Measurements from ENCODE around the gene SH3RF3.
"Not testable (repeated sequence)": the region's sequence is repeated elsewhere in the genome, so short reads cannot be mapped to it uniquely, and the experiment has no call there.

The SH3RF3 gene

GRCh38 chr2:109120166-109120565 lies 8.8 kb upstream of the SH3RF3 start:
- DNase-seq: no peak

DNA sequence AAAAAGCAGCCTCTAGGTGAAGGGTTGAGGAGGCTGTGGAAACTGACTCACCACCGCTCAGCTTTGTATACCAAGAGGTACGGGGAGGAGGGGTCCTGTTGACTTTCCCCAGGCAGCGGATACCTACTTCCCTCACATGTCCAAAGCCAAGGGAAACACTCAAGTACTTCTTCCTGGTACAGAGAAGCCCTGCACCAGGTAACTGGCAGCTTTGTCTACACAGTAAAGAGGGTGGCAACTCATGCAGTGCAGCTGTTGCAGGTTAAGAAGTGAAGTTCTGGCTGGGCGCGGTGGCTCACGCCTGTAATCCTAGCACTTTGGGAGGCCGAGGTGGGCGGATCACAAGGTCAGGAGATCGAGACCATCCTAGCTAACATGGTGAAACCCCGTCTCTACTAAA lies 8.3 kb upstream of the SH3RF3 start:
- not testable (repeated sequence) for DNase-seq

- DNase-seq: no peak
These were observed 5.3 kb upstream of the SH3RF3 start for GRCh38 chr2:109123586-109124201.

- DNase-seq: no peak
These were observed 3.9 kb upstream of the SH3RF3 start for GRCh38 chr2:109124982-109125592.

- no peak for DNase-seq
These were observed 3.2 kb upstream of the SH3RF3 start for GRCh38 chr2:109125593-109126500.

DNA sequence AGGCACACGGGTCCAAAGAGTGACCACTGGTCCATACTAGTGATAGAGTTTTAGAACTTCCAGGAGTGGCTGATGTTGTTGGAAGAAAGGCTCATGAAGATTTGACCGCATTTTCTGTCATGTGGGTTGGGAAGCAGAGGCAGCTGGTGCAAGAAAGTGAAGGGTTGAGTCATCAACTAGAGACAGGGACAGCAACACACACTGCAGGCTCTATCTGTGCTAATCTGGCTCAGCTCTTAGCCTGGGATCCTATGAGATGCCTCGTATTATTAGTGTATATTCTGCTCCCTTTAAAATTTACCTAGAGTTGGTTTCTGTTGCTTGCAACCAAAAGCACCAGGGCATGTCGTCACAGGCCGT lies 2.5 kb upstream of the SH3RF3 start:
- DNase-seq: no peak

GRCh38 chr2:109127556-109127955 lies 1.4 kb upstream of the SH3RF3 start:
- DNase-seq: no peak

DNA sequence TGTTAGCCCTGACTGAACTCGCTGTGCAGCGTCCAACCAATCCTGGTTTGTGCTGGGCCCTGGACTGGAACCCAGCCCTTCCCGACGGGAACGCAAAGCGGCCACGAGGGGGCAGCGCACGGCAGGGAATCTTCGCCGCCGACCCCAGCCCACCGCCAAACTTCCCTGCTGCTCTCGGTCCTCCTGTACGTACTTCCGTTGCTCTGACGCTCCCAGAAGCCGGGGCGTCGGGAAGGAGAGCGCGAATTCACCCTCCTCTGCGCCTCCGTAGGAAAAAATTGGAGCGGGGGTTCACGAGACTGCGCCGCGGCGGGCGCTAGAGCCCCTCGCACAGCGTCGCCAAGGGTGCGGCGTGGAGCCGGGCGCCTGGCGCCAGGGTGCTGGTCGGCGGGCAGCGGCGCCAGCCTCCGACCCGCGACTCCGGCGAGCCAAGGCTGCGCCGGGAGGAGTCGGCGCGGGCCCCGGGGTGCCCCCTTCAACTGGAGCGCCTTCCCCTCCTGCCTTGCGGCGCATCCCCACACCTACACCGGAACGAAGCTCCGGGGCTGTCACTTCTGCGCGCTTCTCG lies 873 bp upstream of the SH3RF3 start:
- peak; percentile 30 for DNase-seq

DNA sequence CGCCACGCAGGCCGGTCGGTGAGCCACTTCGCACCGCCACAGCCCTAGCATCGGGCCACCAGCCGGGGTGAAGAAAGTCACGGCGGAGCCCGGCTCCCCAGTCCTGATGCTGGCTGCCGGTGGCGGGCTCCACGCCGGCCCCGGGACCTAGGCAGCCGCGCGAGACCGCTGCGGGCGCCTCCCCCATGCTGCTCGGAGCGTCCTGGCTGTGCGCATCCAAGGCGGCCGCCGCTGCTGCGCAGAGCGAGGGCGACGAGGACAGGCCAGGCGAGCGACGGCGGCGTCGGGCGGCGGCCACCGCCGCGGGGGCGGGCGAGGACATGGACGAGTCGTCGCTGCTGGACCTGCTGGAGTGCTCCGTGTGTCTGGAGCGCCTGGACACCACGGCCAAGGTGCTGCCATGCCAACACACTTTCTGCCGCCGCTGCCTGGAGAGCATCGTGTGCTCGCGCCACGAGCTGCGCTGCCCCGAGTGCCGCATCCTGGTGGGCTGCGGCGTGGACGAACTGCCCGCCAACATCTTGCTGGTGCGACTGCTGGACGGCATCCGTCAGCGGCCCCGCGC lies 433 bp downstream of the SH3RF3 start:
- DNase-seq: no peak

DNA sequence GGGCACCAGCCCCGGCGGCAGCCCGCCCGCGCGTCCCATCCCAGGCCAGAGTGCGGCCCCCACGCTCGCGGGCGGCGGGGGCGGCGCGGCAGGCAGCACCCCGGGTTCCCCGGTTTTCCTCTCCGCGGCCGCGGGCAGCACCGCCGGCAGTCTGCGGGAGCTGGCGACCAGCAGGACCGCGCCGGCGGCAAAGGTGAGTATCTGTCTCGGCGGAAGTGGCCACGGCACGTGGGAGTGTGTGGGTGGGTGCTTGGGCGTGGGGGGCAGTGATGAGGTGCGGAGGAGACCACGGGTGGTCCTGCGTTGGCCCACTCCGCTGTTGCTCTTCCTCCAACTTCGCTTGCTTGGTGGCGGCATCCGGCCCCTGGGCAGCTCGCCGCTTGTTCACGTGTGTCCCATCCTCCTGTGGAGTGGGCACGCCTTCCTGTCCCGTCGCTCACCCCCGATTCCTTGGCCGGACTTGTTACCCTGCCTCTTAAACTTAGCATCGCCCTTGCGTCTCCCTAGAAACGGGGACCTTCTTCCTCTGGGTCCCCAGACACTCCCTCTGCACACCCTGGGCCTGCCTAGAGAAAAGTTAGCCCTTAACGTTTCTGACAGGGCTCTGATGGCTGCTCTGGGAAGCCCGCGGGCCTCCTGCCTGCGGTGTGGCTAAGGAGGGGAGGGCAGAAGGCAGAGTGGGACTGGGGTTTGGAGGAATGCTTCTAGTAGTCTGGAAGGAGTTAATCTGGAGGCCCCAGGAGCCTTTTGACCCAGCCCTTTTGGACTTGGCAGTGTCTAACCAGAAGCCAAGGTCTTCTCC lies 1.1 kb downstream of the SH3RF3 start:
- DNase-seq: no peak

- DNase-seq: no peak
These were observed 1.7 kb downstream of the SH3RF3 start for GRCh38 chr2:109130723-109130995.

DNA sequence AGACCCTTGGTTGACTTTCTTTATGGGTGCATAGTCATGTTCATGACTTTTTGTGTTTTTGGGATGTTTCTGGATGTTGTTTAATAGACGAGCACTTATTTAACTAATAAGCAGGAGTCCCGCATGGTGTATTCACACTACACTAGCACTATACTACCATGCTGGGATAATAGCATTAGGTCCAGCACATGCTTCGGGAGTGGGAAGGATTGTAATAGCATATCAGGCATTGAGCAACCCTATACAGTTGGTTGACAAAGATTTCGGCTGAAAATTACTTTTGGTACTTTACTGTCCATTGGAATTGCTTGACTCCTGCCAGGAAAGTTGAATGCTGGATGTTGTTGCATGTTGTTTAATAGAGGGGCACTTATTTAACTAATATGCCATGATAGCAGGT lies 2.8 kb downstream of the SH3RF3 start:
- no peak for DNase-seq

DNA sequence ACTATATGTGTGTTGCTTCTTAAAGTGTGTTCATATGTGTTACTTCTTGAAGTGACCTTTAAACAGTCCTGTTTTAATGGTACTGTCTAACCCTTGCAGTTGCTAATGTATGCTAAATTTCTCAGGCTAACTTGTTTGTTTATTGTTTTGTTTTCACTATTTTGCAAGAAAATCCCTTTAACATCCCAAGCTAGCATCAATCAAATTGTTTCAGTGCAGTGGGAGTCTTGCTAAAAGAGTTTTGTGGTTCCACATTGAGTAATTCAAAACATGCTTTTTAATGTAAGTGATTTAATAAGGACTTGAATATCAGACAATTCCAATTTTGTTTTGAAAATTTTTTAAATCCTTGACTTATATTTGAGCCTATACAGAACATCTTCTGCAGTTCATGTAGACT lies 3.6 kb downstream of the SH3RF3 start:
- no peak for DNase-seq

GRCh38 chr2:109133746-109134145 lies 4.7 kb downstream of the SH3RF3 start:
- no peak for DNase-seq

- DNase-seq: no peak
These were observed 5.8 kb downstream of the SH3RF3 start for GRCh38 chr2:109134741-109135358.

DNA sequence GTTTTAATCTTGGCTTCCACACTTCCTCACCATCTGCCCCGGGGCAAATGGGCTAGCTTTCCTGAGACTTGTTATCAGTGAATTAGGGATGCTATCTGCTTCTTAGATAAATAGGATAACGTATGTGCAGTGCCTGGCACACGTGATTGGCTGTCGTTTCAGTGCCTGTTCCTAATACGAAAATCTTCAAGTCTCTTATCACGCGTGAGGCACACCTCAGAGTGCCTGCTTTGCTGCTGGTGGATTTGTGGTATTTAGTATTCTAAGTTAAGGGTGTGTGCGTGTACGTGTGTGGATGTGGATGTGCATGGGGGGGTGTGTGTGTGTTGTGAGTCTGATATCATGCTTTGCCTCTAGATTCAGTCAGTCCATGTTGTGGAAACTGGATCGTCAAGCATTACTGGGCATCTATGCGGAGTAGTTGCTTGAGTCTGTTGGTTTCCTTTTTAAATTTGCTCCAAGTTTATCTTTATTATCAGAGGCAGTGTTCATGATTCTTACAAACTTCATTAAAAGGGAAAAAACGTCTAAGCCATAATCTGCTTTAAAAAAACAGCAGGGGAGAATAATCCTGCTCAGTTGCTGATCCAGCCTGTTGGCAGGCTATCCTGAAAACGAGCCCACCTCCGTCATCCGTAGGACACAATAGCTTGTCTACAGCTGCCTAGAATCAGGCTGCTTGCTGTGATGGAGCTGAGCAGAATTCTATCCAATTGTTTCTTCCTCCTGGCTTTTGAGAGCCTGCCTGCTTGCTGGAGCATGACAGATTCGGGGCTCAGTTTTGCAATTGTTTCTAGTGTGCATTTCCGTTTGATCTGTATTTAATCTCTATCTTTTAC lies 6.6 kb downstream of the SH3RF3 start:
- DNase-seq: no peak

DNA sequence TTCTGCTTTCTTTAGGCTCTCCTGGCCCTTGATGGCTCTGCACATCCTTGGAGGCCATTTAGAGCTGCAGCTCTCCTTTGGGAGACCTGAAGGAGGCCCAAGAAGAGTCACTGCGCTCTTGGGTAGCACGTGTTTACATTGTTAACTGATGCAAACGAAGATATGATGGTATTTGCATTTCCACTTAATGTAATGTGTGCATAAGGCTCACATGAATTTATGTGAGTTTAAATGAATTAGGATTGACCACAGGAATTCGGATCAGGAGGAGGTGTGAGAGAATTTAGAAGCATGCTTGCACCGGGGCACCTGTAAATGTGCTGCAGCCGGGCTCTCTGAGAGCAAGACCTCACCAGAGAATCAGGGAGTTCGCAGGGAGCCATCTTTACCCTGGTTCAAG lies 7.5 kb downstream of the SH3RF3 start:
- no peak for DNase-seq

DNA sequence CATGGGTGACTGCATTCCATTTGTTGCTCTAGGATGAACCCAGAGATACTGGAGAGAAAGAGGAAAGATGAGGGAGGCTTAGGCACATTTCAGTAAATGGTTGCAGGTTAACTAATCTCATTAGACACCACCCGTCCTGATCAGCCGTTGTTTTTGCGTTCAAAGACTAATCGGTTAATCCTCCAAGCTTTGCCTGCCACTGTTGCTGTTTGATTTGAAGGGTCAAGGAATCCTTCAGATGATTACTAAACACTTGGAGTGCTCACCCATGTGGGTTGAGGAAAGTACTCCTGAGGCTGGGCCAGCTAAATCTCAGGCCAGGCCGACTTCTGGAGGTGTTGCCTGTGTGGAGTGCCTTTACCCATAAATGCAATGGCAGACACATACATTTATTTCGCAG lies 8.6 kb downstream of the SH3RF3 start:
- peak; percentile 16 for DNase-seq

DNA sequence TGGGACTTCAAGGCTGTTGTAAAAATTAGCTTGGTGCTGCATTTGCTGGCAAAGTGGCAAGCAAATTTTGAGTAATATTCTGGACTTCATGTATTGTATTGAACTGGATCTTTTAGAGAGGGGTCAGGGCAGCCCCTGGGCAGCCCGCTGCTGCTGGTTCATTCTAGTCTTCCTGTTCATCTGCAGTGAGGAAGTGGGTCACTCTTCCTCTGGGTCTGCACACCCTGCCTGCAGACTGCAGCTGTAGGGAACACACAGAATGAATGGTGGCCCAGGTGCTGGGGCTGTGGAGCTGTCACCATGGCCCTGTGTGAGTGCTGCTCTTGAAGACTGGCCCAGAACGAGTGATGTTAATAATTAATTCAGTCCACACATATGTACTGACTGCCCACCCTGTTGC lies 9.4 kb downstream of the SH3RF3 start:
- DNase-seq: no peak

DNA sequence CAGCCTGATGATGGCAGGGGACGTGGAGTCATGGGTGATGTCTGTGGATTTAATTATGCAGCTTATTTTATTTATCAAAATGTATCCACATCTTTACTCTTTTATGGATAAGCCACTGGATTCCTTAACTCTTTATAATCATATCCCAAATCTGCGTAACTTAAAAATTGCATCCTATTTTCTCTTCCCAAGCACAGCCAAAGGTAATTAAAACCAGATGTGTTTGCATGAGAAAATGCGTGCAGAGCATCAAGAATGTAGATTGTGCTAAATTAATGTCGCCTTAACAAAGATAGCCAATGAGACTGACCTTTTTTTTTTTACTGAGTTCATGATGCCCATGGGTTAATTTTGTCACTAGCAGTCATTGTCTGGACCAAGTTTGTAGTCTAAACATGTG lies 10.0 kb downstream of the SH3RF3 start:
- DNase-seq: no peak

DNA sequence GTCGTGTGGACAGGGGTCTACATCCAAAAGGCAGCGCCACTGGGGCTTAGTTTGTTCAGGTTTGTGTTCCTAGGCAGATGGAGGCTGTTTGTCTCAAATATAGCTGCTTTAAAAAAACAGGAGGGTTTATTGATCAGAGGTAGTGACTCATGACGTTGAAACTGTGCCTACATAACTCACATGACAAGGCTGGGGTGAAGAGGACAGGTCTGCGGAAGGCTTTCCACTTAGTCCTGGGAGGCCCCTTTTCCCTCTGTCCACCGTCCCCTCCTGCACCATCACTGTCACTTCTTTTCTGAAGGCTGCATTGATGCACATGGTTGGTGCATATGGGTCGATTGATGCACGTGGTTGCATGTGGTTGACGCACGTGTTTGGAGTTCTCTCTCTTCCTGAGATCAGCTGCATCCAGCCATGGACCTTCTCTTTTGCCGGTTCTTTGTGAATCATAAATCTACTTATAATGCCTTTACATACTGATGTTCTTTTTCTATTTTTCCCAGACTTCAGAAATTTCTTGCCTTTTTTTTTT lies 10.9 kb downstream of the SH3RF3 start:
- no peak for DNase-seq
